ENCODE data around the gene AP1S1. TPM values are rescaled to one million over a fixed set of nuclear protein-coding genes. Genes with fewer than 3 reads are reported as not detected.
"Not testable (repeated sequence)": the region's sequence is repeated elsewhere in the genome, so short reads cannot be mapped to it uniquely, and the experiment has no call there.

Gene AP1S1
- total RNA-seq, 3 donors from 2014 or later = 32.3 to 83.6 (median 63.9) TPM

- DNase-seq (peak; percentile 62 to 82 (median 66)), ATAC-seq (peak; percentile 76)
- Histone ChIP-seq H3K36me3 (ENCODE audit: low read depth) (no peaks in the 10 kb centered on the region), H3K4me3 (no peak within 1 kb of the TSS), H3K9me3 (no peaks in the 10 kb centered on the region), H3K4me1 (ENCODE audit: low read depth) (no peaks in the 10 kb centered on the region)
- no peak for TF ChIP-seq CTCF (IDR thresholded peaks at IDR 0.05)
- intact Hi-C loops (cut with DNase I, micrococcal nuclease) = no loop called here
Measured at GRCh38 chr7:101126651-101127459, 27.4 kb upstream of the AP1S1 start, which contains the start of gene SERPINE1. SERPINE1 (plus strand) TSS chr7:101127104; CDS start chr7:101128394, 1,290 bp downstream.

GRCh38 chr7:101127460-101128039 is 26.7 kb upstream of the AP1S1 start:
- ATAC-seq (no peak), DNase-seq (no peak)
- Histone ChIP-seq H3K4me3 (no peak overlapping the region), H3K9me3 (no peaks in the 10 kb centered on the region), H3K4me1 (ENCODE audit: low read depth) (no peaks in the 10 kb centered on the region), H3K36me3 (ENCODE audit: low read depth) (no peaks in the 10 kb centered on the region)
- no peak for TF ChIP-seq CTCF (IDR thresholded peaks at IDR 0.05)
- intact Hi-C loops (cut with DNase I, micrococcal nuclease) = no loop called here

GRCh38 chr7:101128040-101128834 is 26.0 kb upstream of the AP1S1 start:
- no peak for DNase-seq
- no peak overlapping the region for H3K4me3 ChIP-seq
- no peaks in the 10 kb centered on the region for H3K4me1 ChIP-seq (ENCODE audit: low read depth)

GRCh38 chr7:101129603-101130117 is 24.6 kb upstream of the AP1S1 start:
- TF ChIP-seq CTCF (IDR thresholded peaks at IDR 0.05) = no peak
- intact Hi-C loops (cut with DNase I, micrococcal nuclease) = no loop called here
- no peak for DNase-seq
- Histone ChIP-seq H3K4me1 (ENCODE audit: low read depth) (no peaks in the 10 kb centered on the region), H3K9me3 (no peaks in the 10 kb centered on the region), H3K36me3 (ENCODE audit: low read depth) (no peaks in the 10 kb centered on the region), H3K4me3 (no peak overlapping the region)
- ATAC-seq = no peak

More at GRCh38 chr7:101128040-101128834, 26.0 kb upstream of the AP1S1 start:
- no peak for TF ChIP-seq CTCF (IDR thresholded peaks at IDR 0.05)
- intact Hi-C loops (cut with DNase I, micrococcal nuclease) = no loop called here
- Histone ChIP-seq H3K36me3 (ENCODE audit: low read depth) (no peaks in the 10 kb centered on the region), H3K9me3 (no peaks in the 10 kb centered on the region)
- ATAC-seq = no peak

GRCh38 chr7:101132626-101133600 is 21.4 kb upstream of the AP1S1 start:
- intact Hi-C loops (cut with DNase I, micrococcal nuclease); H3K36me3 ChIP-seq (ENCODE audit: low read depth); ATAC-seq; DNase-seq; H3K4me3 ChIP-seq; H3K4me1 ChIP-seq (ENCODE audit: low read depth); H3K9me3 ChIP-seq: not testable (repeated sequence)

All from mucosa of descending colon (tissue), 3 donors.